Measurements from ENCODE around the gene GLRX3. TPM values are rescaled to one million over a fixed set of nuclear protein-coding genes. Genes with fewer than 3 reads are reported as not detected.
"Not testable (repeated sequence)": the region's sequence is repeated elsewhere in the genome, so short reads cannot be mapped to it uniquely, and the experiment has no call there.

The GLRX3 gene
- total RNA-seq, 1 donor from 2014 or later, result 41.3 TPM

DNA sequence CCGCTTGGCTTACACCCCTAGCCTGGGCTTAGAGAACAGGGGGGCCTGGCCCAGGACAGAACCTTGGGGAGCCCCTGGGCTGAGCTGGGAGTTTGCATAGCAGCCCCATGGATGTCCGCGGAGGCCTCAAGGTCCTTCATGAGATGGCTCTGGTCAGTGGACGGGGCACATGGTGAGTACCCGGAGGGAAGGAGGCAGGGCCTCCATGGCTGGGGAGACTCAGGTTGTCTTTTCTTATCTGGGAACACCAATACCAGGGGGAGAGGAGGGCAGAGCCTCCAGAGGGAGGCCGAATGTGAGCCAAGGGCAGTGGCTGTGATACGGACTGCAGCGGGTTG, 64.8 kb downstream of the GLRX3 start:
- H3K4me1 ChIP-seq, result no peaks in the 10 kb centered on the region
- no peak overlapping the region for H3K27ac ChIP-seq
- no peaks in the 10 kb centered on the region for H3K9me3 ChIP-seq
- no peak for TF ChIP-seq POLR2AphosphoS5 (IDR thresholded peaks at IDR 0.05; ENCODE audit: insufficient read depth in 1 of 2, low read depth in 1 of 2)
- TF ChIP-seq, protein P1, sequence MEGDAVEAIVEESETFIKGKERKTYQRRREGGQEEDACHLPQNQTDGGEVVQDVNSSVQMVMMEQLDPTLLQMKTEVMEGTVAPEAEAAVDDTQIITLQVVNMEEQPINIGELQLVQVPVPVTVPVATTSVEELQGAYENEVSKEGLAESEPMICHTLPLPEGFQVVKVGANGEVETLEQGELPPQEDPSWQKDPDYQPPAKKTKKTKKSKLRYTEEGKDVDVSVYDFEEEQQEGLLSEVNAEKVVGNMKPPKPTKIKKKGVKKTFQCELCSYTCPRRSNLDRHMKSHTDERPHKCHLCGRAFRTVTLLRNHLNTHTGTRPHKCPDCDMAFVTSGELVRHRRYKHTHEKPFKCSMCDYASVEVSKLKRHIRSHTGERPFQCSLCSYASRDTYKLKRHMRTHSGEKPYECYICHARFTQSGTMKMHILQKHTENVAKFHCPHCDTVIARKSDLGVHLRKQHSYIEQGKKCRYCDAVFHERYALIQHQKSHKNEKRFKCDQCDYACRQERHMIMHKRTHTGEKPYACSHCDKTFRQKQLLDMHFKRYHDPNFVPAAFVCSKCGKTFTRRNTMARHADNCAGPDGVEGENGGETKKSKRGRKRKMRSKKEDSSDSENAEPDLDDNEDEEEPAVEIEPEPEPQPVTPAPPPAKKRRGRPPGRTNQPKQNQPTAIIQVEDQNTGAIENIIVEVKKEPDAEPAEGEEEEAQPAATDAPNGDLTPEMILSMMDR (IDR thresholded peaks at IDR 0.05), result no peak
- no peak for TF ChIP-seq POLR2A (IDR thresholded peaks at IDR 0.05)
- H3K4me3 ChIP-seq, result no peak overlapping the region
- H3K27me3 ChIP-seq, result no peaks in the 10 kb centered on the region
- H3K36me3 ChIP-seq, result no peaks in the 10 kb centered on the region
- no peak for DNase-seq (ENCODE audit: extremely low spot score in 2 of 2)
- intact Hi-C loops (cut with DNase I), result no loop called here

- H3K4me1 ChIP-seq; H3K27ac ChIP-seq; DNase-seq (ENCODE audit: extremely low spot score in 2 of 2); intact Hi-C loops (cut with DNase I); H3K36me3 ChIP-seq; H3K4me3 ChIP-seq; H3K27me3 ChIP-seq; H3K9me3 ChIP-seq: not testable (repeated sequence)
Observed at GRCh38 chr10:130202150-130202549, 66.0 kb downstream of the GLRX3 start.

DNA sequence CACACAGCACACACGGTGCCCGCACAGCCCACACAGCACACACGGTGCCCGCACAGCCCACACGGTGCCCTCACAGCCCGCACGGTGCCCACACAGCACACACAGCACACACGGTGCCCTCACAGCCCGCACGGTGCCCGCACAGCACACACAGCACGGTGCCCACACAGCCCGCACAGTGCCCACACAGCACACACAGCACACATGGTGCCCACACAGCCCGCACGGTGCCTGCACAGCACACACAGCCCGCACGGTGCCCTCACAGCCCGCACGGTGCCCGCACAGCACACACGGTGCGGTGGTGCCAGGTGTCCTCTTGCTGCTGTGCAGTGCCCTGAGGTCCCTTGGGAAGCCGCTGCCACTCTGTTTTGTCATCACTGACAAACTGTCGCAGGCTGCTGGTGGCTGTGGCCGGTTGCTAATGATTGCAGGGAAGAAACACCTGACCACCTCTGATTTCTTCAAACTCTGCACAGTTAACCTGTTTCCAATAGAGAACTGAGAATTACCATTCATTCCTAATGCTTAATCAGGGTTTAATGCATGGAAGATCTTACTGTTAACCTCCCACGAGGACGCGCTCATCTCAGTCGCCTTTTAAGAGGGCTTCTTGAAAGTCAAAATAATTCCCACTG, 66.9 kb downstream of the GLRX3 start:
- Histone ChIP-seq H3K27me3 (no peaks in the 10 kb centered on the region), H3K27ac (no peak overlapping the region), H3K4me3 (no peak overlapping the region), H3K9me3 (no peaks in the 10 kb centered on the region), H3K36me3 (no peaks in the 10 kb centered on the region), H3K4me1 (no peaks in the 10 kb centered on the region)
- intact Hi-C loops (cut with DNase I), result no loop called here
- DNase-seq (ENCODE audit: extremely low spot score in 2 of 2), result no peak
- TF ChIP-seq, protein P1 (IDR thresholded peaks at IDR 0.05), result no peak
- no peak for TF ChIP-seq POLR2AphosphoS5 (IDR thresholded peaks at IDR 0.05; ENCODE audit: insufficient read depth in 1 of 2, low read depth in 1 of 2)
- no peak for TF ChIP-seq POLR2A (IDR thresholded peaks at IDR 0.05)

DNA sequence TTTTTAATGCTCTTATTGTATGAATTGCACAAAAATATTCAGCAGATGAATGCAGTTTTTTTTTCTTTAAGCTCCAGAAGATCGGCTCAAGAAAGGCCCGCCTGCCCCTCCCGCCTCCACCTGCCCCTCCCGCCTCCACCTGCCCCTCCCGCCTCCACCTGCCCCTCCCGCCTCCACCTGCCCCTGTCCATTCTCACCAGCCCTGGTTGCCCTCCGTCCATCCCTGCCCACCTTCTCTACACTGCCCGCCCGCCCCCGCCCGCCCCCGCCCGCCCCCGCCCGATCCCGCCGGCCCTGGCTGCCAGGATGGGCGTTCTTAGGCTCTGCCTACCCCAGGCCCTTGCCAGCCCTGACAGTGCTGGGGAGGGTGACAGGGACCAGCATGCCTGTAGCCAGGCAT, 67.4 kb downstream of the GLRX3 start:
- H3K4me3 ChIP-seq, result no peak overlapping the region
- no peaks in the 10 kb centered on the region for H3K4me1 ChIP-seq
- intact Hi-C loops (cut with DNase I), result no loop called here
- H3K27ac ChIP-seq, result no peak overlapping the region
- H3K9me3 ChIP-seq, result no peaks in the 10 kb centered on the region
- no peaks in the 10 kb centered on the region for H3K36me3 ChIP-seq
- DNase-seq (ENCODE audit: extremely low spot score in 2 of 2), result no peak
- no peaks in the 10 kb centered on the region for H3K27me3 ChIP-seq
- TF ChIP-seq, protein P1 (IDR thresholded peaks at IDR 0.05), result no peak
- TF ChIP-seq POLR2A (IDR thresholded peaks at IDR 0.05) (no peak), POLR2AphosphoS5 (IDR thresholded peaks at IDR 0.05; ENCODE audit: insufficient read depth in 1 of 2, low read depth in 1 of 2) (no peak)

DNA sequence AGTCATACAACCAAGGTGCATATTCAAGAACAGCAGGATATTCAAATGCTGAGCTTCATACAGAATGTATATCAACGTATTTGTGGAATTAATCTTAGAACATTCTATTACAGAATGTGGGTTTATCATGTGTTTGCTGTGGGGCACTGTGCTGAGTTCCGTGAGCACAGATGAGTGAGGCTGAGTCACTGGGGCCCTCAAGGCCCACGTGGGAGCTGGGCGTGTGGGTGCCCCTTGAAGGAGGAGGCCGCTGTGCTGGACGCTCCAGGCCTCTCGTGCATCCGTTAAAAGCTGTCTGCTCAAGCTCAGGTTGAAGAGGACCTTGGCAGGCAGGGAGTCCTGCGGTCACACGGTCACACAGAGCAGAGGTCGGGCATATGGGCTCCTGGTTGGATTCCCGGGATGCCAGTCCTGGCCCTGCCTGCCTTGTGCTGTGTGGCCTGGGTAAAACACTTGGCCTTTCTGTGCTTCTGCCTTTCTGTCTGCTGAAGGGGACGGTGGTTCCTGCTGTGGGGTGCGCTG, 70.1 kb downstream of the GLRX3 start:
- no peak for DNase-seq (ENCODE audit: extremely low spot score in 2 of 2)
- H3K27me3 ChIP-seq, result no peaks in the 10 kb centered on the region
- intact Hi-C loops (cut with DNase I), result no loop called here
- H3K9me3 ChIP-seq, result no peaks in the 10 kb centered on the region
- TF ChIP-seq POLR2A (IDR thresholded peaks at IDR 0.05), result no peak
- TF ChIP-seq, protein P1 (IDR thresholded peaks at IDR 0.05), result no peak
- TF ChIP-seq POLR2AphosphoS5 (IDR thresholded peaks at IDR 0.05; ENCODE audit: insufficient read depth in 1 of 2, low read depth in 1 of 2), result no peak
- no peak overlapping the region for H3K27ac ChIP-seq
- no peaks in the 10 kb centered on the region for H3K36me3 ChIP-seq
- no peaks in the 10 kb centered on the region for H3K4me1 ChIP-seq
- H3K4me3 ChIP-seq, result no peak overlapping the region

All from vagina (tissue), 2 donors.